Stimulated activated CD8-positive, alpha-beta memory T cell treated with anti-CD3 and anti-CD28 coated beads, Interleukin-4, amount 100 ng/mL, for 24 hours (primary cell): Measurements from ENCODE around the gene EIF3D.

ENCODE experiments used
- DNase-seq: peaks from one replicate; pipeline ENCODE4 v3.0.0-alpha.2; 2020; ENCODE audit warnings: low read depth

Gene EIF3D, protein sequence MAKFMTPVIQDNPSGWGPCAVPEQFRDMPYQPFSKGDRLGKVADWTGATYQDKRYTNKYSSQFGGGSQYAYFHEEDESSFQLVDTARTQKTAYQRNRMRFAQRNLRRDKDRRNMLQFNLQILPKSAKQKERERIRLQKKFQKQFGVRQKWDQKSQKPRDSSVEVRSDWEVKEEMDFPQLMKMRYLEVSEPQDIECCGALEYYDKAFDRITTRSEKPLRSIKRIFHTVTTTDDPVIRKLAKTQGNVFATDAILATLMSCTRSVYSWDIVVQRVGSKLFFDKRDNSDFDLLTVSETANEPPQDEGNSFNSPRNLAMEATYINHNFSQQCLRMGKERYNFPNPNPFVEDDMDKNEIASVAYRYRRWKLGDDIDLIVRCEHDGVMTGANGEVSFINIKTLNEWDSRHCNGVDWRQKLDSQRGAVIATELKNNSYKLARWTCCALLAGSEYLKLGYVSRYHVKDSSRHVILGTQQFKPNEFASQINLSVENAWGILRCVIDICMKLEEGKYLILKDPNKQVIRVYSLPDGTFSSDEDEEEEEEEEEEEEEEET

DNA sequence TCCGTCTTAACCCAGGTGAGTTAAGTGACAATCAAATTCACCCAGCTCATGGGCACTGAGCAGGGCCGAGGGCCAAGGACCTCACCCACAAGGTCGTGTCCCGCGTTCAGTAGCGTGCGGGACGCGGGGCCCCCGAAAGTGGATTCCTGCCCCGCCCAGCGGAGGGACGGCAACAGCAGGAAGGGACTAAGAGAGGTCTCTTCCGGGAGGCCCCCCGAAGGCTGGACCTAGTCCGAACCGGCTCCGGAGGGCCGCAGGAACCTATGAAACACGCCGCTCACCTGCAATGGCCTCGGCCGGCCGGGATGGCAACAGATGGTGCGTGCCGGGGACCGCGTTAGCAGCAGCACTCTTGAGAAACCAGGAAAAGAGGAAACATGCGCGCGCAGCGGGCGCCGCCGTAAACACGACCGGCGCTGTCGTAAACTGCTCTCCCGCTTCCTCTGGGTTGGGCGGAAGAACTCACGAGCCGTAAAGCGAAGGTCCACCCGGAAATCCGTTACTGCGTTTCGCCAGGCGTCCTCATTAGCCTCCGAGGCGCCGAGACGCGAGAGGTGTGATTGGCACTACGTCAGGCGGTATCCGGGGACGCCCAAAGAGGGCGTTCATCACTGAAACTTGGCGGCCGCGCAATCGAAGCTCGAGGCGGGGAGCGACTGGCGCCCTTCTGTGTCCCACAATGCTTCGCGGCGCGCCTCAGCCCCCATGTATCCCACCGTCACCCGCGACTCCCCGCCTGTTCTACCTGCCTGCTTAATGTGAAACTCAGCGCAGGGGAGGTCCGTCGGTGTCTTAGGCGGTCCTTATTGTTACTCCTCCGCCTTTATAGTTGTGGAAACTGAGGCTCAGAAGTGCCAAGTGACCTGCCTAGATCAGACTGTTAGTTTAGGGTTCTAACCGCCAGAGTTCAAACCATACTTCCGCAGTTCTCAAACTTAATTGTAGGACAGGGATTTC lies at the start of gene EIF3D:
Gene EIF3D (minus strand): TSS at position 372 of the 957 bp plus-strand sequence. CDS start 3,045 bp downstream, outside the sequence.
- peak; percentile 97 for DNase-seq

DNA sequence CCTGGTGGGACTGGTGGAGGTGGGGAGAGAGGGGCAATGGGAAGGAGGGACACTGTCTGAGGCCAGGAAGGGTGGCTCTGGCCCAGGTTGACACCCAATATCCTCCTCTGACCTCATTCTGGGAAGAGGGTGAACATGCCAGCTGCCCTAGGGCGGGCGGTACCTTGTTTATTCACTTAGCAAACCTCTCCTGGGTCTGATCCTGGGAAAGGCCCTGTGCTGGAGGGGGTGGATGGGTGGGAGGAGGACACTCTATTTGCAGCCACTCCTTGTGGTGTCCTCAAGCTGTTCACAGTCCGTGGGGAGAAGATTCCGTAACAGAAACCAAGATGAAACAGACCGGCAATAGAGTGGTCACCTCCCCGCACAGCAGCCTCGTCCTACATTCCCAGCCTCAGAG lies 49.7 kb upstream of the EIF3D start:
- DNase-seq: no peak

DNA sequence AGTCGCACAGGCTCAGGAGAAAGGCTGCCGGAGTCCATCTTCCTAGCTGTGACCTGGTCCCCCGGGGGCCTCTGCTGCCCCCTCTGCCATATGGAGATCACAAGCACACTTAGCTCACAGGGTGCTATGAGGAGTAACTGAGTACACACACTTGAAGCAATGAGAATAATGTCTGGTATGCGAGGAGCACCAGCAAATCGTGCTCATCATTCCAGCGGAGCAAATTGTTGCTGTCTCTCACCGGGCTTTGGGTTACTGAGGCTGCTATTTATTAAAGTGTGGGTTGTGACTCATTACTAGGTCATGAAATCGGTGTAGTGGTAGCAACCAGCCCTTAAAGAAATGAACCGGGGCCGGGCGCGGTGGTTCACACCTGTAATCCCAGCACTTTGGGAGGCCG lies 48.1 kb upstream of the EIF3D start:
- DNase-seq: no peak

DNA sequence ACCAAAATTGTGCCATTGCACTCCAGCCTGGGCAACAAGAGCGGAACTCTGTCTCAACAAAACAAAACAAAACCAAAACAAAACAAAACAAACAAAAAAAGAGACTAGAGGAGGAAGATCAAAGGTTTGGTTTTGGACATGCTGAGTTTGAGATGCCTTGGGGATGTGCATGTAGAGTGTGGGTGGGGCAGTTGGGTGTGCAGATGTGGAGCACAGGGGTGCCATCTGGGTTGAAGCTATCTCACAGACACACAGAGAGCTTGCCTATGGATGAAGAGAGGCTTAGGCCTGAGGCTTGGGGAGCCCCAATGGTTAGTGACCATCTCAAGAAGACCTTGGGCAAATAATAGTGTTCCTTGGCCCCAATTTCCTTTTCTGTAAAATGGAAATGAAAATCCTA lies 45.8 kb upstream of the EIF3D start:
- DNase-seq: no peak

DNA sequence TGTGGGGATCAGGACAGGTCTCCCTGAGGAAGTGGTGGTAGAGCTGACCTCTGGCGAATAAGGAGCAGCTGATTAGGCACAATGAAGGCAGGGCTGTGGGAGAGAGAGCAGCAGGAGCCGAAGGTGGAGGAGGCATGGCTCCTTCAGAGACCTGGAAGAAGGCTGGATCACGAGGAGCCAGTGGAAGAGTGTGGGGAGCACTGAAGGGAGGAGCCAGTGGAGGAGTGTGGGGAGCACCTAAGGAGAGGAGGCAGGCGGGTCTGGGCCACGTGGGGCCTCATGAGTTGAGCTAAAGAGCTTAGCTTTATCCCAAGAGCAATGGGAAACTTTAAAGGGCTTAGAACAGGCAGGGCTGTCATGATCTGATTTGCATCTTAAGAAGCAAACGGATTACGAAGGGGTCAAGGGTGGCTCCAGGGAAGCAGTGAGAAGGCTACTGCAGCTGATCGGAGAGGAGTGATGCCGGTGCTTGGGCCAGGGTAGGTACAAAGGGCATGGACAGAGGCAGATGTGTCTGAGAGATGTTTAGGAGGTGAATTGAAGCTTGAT lies 44.9 kb upstream of the EIF3D start:
- no peak for DNase-seq

DNA sequence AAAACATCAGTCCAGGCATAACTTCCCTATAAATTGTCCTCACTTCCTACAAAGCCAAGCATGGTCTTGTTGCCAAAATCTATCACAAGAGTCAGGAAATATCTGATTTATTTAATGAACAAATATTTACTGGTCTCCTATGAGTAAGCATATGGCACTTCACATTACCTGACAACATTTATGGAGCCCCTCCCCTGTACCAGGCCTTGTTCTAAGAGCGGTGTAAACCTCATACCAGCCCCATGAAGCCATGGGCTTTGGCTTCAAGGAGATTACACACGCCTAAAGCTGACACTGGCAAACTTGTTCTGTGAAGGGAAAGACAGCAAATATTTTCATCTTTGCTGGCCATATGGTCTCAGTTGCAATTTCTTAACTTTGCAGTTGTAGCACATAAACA lies 43.0 kb upstream of the EIF3D start:
- no peak for DNase-seq

DNA sequence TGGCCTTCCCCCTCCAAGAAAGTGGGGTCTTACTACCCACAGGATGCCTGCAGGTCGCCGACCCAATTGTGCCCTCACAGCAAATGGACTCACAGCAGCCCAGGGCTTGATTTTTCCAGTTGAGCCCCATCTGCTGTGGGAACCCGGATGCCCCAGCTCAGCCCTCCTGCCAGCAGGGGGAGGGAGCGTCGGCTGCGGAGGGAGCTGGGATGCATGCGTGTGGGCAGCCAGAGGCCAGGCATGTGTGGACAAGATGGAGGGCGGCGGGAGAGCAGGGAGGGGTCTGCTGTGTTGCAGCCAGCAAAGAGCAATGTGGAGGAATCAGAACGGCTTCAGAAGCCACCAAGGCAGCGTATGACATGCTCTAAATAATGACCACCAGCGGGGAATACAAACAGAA lies 41.0 kb upstream of the EIF3D start:
- DNase-seq: no peak

DNA sequence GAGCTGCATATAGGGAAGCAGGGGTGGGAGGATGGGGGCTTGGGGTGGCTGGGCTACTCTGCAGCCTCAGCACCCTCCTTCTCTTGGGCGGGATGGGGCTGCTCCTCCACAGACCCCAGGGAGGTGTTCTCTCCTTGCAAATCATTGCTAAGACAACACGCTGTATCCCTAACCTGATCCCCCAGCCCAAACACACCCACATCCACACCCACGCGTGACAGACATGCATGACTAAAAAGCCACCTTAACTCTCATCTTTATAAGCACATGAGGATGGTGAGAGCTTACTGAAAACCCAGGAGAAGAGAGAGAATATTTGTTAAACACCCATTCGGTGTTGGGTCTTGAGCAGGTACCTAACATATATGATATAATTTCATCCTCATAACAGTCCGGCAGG lies 39.9 kb upstream of the EIF3D start:
- DNase-seq: no peak

DNA sequence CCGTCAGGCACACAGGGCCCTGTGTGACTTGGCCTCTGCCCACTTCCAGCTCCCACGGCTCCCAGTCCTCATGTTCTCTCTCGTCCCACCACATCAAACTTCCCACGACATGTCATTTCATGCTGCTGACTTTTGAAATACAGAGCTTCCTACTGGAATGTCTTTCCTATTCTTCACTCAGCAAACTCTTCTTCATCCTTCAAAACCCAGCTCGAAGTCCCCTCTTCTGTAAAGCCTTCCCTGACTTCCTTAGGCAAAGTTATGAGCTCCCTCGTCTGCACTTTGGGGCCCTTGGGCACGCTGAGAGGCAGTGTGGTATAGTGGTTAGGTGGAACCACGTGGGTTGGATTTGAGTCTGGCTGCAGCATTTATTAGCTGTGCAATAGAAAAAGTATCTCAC lies 37.8 kb upstream of the EIF3D start:
- no peak for DNase-seq

DNA sequence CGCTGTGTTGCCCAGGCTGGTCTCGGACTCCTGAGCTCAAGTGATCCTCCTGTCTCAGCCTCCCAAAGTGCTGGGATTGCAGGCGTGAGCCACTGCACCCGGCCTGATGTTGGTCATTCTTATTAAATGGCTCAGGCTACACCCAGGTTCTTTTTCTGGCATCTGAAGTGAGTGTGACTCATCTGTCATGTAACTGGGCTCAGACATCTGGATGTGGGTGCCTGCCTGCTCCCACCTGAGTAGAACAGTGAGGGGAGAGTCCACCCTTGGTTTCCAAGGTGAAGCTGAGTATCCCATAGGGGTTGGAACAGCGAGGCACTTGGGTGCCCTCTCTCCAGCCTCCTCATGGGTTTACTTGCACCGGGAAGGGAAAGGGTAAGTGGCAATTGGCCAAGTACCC lies 36.7 kb upstream of the EIF3D start:
- DNase-seq: no peak

DNA sequence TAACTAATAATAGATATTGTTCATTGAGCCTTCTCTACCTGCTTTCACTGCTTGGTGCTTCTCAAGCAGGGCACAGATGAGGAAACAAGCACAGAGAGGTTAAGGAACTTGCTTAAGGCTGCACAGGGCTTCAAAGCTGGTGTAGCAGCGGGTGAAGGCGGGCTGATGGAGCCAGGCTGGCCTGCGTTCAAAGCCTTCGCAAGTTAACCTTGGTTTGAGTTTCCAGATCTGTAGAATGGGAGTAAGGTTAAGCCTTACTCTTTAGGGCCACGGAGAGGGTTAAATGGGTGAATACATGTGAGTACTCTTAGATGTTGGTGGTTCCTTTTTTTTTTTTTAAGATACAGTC lies 36.2 kb upstream of the EIF3D start:
- DNase-seq: no peak

DNA sequence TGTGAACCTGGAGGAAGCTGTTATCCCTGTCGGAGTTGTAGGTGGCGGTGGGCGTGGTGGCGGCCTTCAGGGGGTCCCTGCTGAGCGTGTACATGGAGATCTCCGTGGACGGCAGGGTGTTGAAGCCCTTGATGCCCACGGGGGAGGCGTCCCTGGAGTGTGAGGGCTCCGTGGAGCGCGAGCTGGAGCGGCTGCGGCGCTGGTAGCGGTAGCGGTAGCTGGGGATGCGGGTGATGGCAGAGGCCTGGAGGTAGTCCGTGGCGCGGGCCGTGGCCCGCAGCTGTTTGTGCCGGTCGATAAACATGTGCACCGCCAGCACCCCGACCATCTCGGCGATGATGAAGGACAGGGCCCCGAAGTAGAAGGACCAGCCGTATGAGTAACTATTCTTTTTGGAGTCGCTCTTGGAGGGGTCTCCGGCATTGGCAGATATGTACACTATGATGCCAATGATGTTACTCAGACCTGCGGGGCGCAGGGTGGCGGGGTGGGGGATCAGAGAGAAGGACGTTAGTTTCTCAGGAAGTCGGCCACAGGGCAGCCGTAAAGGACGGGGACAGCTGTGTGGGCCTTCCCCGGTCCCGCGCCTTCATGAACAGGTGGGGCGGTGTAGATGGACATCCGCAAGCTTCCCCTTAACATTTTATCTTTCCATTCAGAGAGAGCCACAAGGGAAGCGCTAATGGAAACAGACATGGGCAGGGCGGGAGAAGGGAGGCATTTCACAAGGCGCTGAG lies 35.6 kb upstream of the EIF3D start:
- no peak for DNase-seq

DNA sequence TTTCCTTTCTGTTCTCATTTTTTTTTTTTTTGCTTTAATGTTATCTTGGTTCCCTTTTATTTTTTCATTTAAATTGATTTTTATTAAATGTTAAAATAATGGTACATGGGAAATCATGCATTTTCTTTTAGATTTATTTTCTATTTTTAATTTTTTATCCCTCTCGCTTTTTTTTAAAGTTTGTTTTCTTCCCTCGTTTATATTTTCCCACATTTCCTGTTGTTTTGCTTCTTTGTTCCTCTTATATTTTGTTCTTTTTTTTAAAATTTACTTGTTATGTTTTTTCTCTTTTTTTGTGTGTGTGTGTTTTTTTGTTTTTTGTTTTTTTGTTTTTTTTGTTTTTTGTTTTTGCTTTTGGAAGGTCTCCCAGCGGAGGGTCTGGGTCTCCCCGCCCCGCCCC lies 34.9 kb upstream of the EIF3D start:
- DNase-seq: no peak

DNA sequence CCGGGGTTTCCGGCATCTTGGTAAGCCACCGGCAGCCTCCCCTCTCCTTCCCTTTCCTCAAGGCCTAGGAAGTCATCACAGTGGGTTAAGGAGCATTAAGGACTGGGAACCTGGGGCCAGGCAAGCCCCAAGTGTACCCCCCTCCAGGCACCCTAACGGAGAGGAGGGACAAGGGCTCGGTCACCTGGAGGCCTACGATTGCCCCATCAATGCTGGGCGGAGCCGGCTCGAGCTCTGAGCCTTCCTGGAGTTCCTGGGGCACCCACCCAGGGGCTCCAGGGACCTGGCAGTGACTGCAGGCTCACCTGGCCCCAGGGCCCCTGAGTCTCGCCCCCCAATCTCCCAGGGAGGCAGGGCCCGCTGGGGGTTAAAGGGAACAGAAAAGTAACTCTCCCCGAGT lies 34.5 kb upstream of the EIF3D start:
- no peak for DNase-seq

DNA sequence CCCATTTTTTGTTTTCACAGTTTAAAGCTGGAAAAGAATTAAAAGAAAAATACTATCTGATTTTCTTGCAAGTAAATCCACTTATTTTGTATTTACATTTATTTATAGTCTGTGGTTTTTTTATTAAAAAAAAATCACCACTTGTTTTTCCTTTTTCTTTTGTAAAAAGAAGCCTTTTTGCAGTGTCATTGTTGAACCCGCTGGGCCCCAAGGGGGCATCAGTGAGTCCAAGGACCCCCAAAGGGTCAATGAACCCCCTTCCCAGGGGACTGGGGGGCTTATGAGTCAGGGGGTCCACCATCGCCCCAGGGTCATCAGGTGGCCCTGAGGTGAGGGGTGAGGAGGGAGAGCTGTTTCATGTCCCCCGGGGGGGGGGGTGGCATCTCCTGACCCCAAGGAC lies 34.0 kb upstream of the EIF3D start:
- no peak for DNase-seq

DNA sequence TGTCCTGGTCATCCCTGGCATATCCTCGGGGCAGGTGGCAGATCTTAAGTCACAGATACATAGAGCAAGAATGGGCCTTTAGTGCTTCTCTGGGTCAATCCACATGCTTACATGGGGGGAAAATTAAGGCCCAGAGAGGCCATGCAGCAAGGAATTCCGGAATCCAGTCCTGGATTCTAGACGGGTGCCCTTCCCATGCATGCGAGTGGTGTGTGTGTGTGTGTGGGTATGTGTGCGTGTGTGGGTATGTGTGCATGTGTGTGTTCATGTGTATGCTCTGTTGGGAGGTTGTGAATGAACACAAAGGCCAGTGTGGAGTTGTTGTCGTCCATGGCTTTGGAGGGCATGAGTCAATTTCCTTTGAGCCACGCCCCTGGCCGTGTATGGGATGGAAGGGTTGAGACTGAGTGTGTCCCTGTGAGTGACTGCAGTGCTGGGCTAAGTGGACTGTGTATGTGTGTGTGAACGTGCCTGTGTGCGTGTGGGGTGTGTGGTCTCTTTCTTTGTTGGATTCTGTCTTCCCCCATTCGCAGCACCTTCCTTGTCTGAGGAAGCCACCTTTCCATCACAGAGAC lies 33.4 kb upstream of the EIF3D start:
- no peak for DNase-seq

DNA sequence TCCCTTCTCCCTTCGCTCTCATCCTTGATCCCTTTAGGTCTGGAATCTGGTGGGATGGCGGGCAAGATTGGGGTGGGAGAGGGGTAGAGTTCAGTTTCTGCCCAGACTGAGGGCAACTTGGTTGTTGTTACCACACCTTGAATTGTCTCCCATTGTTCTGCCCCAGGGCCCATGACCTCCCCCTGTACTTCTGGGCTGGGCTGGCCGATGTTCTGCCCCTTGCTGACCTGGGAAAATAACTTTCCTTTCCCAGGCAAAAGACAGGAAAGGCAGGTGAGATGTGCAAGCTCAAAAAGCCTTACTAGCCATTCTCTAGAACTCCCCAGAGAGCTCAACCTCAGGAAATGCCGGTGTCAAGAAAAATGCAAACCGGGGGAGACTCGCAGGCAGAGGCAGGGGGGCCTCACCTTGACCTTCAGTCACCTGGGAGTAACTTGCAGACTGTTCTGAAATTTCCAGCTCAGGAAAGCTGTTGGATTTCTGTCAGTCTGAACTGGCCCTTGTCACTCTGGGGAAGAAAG lies 32.4 kb upstream of the EIF3D start:
- DNase-seq: no peak

DNA sequence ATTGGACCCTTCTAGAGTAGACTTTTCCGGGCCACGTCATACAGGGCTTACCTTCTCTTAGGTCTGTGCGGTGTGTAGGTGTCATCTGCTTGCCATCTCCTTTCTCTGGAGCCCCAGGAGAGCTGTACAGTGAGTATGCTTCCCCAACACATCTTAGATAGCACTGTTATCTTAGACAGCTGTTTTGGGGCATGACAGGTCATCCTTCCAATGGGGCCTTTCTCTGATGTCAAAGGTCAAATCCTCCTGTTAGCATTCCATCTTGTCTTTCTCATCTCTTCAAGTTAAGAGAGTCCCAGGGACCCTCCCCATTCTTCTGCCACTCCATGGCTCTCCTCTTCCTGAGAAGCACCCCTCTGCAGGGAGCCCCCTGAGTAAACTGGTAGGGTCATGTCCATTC lies 31.0 kb upstream of the EIF3D start:
- no peak for DNase-seq

DNA sequence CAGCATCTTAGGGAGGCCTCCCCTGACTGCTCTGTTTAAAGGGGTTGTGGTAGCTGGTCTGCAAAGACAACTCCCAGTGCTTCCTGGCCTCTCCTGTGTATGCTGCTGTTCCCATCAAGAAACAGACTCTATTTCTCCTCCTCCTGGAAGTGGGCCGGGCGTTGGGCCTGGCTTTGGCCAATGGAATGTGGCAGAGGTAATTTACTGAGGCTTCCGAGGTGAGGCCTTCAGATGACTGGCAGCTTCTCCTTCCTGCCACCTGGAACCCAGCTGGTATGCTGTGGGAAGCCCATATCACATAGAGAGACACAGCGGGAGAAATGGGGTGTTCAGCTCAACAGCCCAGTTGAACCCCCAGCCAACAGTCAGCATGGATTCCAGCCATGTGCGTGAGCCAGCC lies 25.1 kb upstream of the EIF3D start:
- no peak for DNase-seq

DNA sequence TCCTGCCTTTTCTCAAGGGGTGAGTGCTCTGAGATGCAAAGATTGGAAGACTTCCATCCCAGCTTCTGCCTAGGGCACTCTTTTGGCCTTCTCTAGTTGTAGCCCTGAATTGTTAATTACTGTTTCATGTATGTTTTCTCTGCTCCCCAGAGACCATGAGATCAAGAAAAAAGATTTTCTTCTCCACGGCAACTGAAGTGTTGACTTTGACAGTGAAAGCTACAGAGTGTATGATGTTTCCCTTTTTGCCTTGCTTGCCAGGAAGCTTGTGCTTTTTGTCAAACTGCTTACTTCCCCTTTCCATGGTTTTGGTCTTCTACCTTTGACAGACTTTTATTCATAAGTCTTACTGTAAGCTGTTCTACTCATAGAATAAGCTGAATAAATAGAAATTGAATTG lies 23.3 kb upstream of the EIF3D start:
- DNase-seq: no peak

DNA sequence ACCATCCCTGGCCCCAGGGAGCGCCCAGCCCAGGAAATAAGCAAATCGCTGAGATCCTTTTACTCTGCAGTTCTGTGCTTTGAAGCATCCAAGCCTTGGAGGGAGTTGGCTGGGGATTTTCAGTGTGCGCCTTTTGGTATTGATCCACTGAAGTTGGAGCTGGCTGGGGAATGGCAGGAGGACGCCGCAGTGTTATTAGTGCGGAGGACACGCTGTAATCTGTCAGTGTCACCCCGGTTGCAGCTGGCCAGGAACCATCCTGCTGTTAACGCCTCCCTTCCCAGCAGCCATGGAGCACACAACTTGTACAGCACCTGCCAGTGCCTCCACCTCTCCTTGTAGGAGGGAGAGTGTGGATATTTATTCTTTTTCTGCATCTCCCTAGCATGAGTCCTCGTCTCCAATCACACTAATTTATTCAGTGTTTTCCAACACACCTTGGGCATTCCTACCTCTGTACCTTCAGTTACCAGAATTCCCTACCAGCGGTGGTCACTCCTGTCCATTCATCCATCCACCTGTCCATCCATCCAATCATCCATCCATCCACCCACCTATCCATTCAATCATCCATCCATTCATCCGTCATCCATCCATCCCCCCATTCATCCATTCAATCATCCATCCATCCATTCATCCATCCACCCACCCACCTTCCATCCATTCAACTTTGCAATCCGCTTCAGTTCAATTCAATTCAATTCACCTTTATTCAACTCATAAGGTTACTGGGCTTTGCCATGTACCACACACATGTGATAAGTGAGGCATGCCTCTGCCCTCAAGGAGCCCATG lies 21.9 kb upstream of the EIF3D start:
- DNase-seq: no peak
